ENCODE measurements around the gene RMDN3. TPM values are rescaled to one million over a fixed set of nuclear protein-coding genes. Genes with fewer than 3 reads are reported as not detected.

RMDN3 gene
- polyA plus RNA-seq, 2 donors: 18.0 to 21.6 TPM

DNA sequence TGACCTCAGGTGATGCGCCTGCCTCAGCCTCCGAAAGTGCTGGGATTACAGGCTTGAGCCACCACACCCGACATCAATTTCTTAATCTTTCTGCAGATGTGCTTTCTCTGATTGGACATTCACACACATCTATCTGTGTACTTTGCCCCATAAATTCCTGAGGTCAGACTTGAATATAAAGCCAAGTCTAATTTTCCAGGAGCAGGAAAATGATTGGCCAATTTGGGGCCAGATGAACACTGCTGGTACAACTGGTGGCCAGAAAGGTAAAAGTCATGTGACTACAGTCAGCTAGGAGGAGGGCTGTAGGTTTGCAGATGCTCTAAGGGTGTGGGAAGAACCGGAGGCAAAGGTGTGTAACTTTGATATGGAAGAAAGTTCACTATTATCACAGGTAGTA, 63.3 kb downstream of the RMDN3 start:
- no peaks in the 10 kb centered on the region for H3K9me3 ChIP-seq (ENCODE audit: control insufficient read depth in 2 of 2, insufficient read depth in 1 of 2, low read depth in 1 of 2, low read length in 1 of 2)
- H3K27ac ChIP-seq (ENCODE audit: low read depth in 2 of 2, low read length in 1 of 2): no peak overlapping the region
- H3K4me1 ChIP-seq (ENCODE audit: control insufficient read depth in 2 of 2, insufficient read depth in 2 of 2, low read length in 1 of 2): no peaks in the 10 kb centered on the region
- no peak overlapping the region for H3K4me3 ChIP-seq (ENCODE audit: low read depth in 1 of 2, low read length in 2 of 2)
- WGBS, 2 donors: 75 to 94% methylated on average over 4 of the region's 4 CpGs
- peaks cover 0 to 3% of the 10 kb centered on the region in 2 donors for H3K36me3 ChIP-seq (ENCODE audit: control insufficient read depth in 2 of 2, insufficient read depth in 2 of 2, low read length in 1 of 2)
- H3K27me3 ChIP-seq (ENCODE audit: control insufficient read depth in 1 of 2, insufficient read depth in 2 of 2, low read length in 2 of 2): no peaks in the 10 kb centered on the region

DNA sequence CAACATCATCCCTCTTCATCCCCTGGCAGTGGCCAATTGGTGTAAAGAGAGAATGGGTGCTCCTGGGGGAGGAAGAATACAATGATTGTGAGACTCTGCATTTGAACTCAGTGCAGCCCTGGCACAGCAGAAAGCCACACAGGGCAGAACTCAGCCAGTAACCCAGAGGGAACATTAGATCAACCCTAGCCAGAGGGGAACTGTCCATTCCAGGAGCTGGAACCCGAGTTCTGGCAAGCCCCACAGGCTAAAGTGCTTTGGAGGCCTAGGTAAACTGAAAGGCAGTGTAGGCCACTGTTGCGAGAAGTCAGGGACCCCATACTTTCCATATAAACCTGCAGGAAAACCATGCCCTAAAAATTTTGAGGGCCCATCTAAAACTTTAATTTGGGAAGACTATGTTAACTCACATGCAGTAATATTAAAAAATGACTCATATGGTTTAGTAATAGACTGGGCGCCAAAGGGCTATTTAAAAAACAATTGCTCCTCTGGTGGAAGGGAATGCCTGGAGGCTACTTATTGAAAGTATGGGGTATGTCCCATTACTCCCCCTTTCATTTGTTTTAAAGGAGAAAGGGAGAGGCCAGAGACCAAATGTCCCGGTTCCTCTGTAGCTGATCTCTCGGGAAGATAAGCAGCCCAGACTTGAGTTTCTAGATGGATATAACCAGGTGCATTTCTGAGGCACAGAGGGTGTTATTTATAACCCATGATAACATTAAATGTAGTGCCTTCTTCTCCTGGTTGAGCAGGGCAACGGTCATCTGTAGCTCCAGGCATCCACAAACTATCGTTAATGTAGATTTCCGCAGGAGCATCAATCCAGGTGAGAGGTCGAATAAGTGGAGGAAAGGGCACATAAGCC, 65.9 kb downstream of the RMDN3 start:
- H3K27me3 ChIP-seq (ENCODE audit: control insufficient read depth in 1 of 2, insufficient read depth in 2 of 2, low read length in 2 of 2): no peaks in the 10 kb centered on the region
- 82 to 86% methylated on average over 9 of the region's 9 CpGs for WGBS, 2 donors
- H3K36me3 ChIP-seq (ENCODE audit: control insufficient read depth in 2 of 2, insufficient read depth in 2 of 2, low read length in 1 of 2): peaks cover 0 to 3% of the 10 kb centered on the region in 2 donors
- H3K27ac ChIP-seq (ENCODE audit: low read depth in 2 of 2, low read length in 1 of 2): no peak overlapping the region
- no peaks in the 10 kb centered on the region for H3K9me3 ChIP-seq (ENCODE audit: control insufficient read depth in 2 of 2, insufficient read depth in 1 of 2, low read depth in 1 of 2, low read length in 1 of 2)
- no peaks in the 10 kb centered on the region for H3K4me1 ChIP-seq (ENCODE audit: control insufficient read depth in 2 of 2, insufficient read depth in 2 of 2, low read length in 1 of 2)
- H3K4me3 ChIP-seq (ENCODE audit: low read depth in 1 of 2, low read length in 2 of 2): no peak overlapping the region

Other genes starting within 250 kb of the RMDN3 start
- 10 to 100 TPM in 1 of 2 donors, 1 to 10 TPM in 1; 7.9 to 11.1 TPM for gene CCDC32, start 190.2 kb downstream of the RMDN3 start, polyA plus RNA-seq
- 1 to 10 TPM; 5.0 to 7.3 TPM for gene RPUSD2, start 186.0 kb downstream of the RMDN3 start, polyA plus RNA-seq
- gene KNL1, start 161.0 kb downstream of the RMDN3 start, polyA plus RNA-seq: 1 to 10 TPM; 1.8 to 2.6 TPM
- gene RAD51, start 60.1 kb downstream of the RMDN3 start, polyA plus RNA-seq: 1 to 10 TPM; 2.5 to 5.9 TPM
- gene GCHFR, start 8.8 kb upstream of the RMDN3 start, polyA plus RNA-seq: 10 to 100 TPM; 42.9 to 87.9 TPM
- gene C15orf62, start 14.7 kb upstream of the RMDN3 start, polyA plus RNA-seq: 10 to 100 TPM; 21.3 to 71.9 TPM
- gene ZFYVE19, start 51.8 kb upstream of the RMDN3 start, polyA plus RNA-seq: 10 to 100 TPM; 22.5 to 45.5 TPM
- gene DNAJC17, start 52.2 kb upstream of the RMDN3 start, polyA plus RNA-seq: 10 to 100 TPM; 51.3 to 88.1 TPM
- gene PPP1R14D, start 73.5 kb upstream of the RMDN3 start, polyA plus RNA-seq: under 1 TPM; 0.21 to 0.37 TPM
- gene SPINT1, start 88.8 kb upstream of the RMDN3 start, polyA plus RNA-seq: 100 to 1,000 TPM; 161 to 191 TPM
- gene RHOV, start 119.0 kb upstream of the RMDN3 start, polyA plus RNA-seq: 100 to 1,000 TPM; 137 to 138 TPM
- gene VPS18, start 139.2 kb upstream of the RMDN3 start, polyA plus RNA-seq: 1 to 10 TPM; 6.8 to 7.6 TPM
- 1 to 10 TPM; 1.8 to 1.9 TPM for gene DLL4, start 174.1 kb upstream of the RMDN3 start, polyA plus RNA-seq
- gene CHAC1, start 198.2 kb upstream of the RMDN3 start, polyA plus RNA-seq: 10 to 100 TPM; 21.1 to 70.9 TPM

All from esophagus (tissue), 2 donors.